ENCODE results near the gene MORC4.
A peak's percentile ranks its signal among the peaks of the same experiment; 100 is the strongest.

MORC4 gene

DNA sequence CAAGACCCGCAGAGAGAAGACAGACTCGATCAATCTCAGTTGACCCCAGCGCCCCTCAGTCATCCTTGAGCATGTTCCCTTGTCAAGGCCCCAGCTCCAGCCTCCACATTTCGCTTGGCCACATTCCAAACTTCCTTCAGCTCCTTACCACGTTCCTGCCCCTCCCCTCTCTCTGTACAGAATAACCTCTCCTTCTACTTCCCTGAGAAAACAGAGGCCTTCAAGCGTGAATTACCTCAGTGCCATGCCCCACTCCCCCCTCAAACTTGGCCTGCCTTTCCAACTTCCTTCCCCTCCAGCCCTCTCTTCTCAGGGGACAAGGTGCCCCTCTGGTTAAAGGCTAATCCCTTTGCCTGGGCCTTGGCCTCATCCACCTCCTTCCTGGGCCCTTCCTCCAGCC lies 93.7 kb downstream of the MORC4 start:
- DNase-seq (ENCODE audit: low read depth in 2 of 2), result no peak

DNA sequence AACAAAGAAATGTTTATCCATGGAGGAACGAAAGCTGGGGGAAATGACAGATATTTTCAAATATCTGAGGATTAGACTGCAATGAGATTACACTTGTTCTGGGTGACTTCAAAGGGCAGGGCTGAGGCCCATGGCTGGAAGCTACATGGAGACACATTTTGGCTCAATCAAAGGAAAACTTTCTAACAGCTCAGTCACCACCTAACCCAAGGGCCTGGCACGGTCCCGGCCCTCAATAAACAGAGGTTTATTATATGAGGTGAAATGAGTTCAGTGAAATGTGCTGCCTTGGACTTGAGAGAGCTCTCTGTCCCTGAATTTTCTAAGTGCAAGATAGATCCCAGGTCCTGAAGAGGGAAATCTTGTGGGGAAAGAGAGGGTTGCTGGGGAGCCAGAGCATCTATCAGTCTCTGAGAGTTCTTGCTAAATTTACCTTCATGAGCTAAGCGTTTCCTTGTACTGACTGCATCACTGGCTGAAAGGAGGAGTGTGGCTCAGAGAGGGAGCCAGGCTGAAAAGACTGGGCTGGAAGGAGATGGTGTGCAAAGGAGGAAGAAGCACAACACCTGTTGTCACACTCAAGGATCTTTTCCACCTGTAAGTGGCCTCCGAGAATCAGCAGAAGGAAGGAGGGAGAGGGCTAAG lies 94.8 kb downstream of the MORC4 start:
- DNase-seq (ENCODE audit: low read depth in 2 of 2), result no peak

GRCh38 chrX:106903856-106904528 lies 96.0 kb downstream of the MORC4 start:
- DNase-seq (ENCODE audit: low read depth in 2 of 2), result no peak

GRCh38 chrX:106903291-106903824 lies 96.7 kb downstream of the MORC4 start, which contains the start of gene RIPPLY1:
Gene RIPPLY1, minus strand, starts transcription at chrX:106903341. Its CDS starts 54 bp downstream, at chrX:106903287.
- DNase-seq (ENCODE audit: low read depth in 2 of 2), result no peak

- DNase-seq (ENCODE audit: low read depth in 2 of 2), result no peak
Observed at GRCh38 chrX:106902684-106903083, 97.3 kb downstream of the MORC4 start.

- DNase-seq (ENCODE audit: low read depth in 2 of 2), result no peak
Observed at GRCh38 chrX:106901781-106902219, 98.2 kb downstream of the MORC4 start.

- no peak for DNase-seq (ENCODE audit: low read depth in 2 of 2)
Observed at GRCh38 chrX:106901341-106901740, 98.7 kb downstream of the MORC4 start.

DNA sequence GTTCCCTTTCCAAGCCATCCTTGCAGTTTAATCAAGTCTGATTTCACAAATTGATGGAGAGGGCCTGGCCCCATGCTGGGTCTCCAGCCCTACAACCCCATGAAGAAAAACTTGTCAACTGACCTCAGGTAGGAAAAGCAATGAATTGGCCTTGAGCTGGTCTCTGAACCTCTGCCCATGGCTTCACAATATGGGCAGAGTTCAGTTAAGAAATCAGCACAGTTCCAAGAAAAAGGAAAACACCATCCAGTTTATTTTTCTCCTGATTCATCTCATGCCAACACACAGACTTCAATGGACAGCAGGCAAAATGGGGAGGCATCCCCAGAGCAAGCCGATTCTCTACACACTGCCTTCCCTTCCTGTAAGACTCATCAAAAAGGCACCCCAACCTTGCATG lies 100.2 kb downstream of the MORC4 start:
- DNase-seq (ENCODE audit: low read depth in 2 of 2), result no peak

DNA sequence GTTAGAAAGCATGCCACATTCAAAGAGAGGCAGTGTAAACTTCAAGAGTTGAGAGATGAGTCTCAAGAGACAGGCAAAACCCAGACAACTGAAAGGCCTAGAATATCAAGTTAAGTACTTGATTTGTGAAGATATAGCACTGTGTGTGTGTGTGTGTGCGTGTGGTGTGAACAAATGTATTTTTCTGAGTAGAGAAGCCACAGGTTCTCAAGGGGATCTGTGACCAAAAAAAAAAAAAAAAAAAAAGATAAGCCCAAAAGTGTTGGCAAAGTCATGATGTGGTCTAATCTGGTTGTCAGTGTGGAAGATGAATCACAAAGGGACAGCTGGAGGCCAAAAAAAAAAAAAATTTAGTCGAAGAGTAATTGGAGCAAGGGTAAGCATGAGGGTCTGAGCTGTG lies 100.7 kb downstream of the MORC4 start:
- DNase-seq (ENCODE audit: low read depth in 2 of 2), result no peak

DNA sequence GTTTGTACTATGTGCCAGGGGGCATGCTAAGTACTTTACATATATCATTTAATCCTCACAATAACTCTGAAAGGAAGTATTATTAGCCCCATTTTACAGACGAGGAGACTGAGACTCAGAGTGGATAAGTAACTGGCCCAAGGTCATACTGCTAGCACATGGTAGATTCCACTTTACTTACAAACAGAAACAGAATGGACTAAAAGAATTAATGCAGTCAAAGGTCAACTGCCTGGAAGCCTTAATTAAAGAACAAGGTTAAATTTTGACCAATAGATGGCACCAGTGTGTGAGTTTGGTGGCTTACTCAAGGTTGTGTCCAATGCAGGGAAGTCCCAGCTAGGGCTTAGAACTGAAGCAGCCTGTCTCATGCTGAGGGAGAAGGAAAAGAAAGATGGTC lies 101.5 kb downstream of the MORC4 start:
- no peak for DNase-seq (ENCODE audit: low read depth in 2 of 2)

- DNase-seq (ENCODE audit: low read depth in 2 of 2), result no peak
Observed at GRCh38 chrX:106897259-106897658, 102.8 kb downstream of the MORC4 start.

GRCh38 chrX:106894978-106895452 lies 105.0 kb downstream of the MORC4 start:
- DNase-seq (ENCODE audit: low read depth in 2 of 2), result no peak

DNA sequence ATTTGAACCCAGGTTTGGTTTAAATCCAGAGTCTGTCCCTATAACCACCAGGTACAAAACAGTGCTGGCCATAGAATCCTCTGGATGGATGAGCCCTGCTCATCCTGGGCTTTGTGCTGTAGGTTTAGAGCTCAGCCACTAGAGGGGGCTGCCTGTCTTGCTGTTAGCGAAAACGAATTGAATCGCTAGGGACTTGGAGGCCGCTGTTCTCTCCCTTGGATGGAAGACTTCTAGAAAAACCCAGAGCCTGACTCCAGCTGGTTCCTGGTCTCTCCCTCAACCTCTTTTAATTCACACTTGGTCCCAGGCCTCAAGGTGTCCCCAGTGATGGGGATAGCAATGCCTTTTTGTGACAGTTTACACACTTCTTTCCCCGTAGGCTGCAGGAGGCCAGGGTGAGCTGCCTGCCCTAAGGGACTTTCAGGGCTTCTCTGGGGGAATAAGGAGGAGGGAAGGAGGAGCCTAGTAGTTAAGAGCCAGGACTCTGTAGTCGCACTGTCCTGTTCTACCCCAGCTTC lies 105.6 kb downstream of the MORC4 start:
- peak in 1 of 2 donors; percentile 17 for DNase-seq (ENCODE audit: low read depth in 2 of 2)

GRCh38 chrX:106891762-106892460 lies 108.1 kb downstream of the MORC4 start:
- no peak for DNase-seq (ENCODE audit: low read depth in 2 of 2)
